OCI-LY3 (cell line): ENCODE results near the gene BMP7.

Experiments
- EZH2phosphoT487 ChIP-seq: fragments of 200-600 bp; shearing (Covaris generic); IDR thresholded peaks from 2 replicates; pipeline ENCODE4 v1.6.1; 2018; ENCODE audit warnings: antibody characterized with exemption, mixed run types, low read depth
- TF ChIP-seq, protein P1 (sequence below): fragments of 200-600, 300-600 bp; sonication (generic); IDR thresholded peaks from 2 replicates; pipeline ENCODE4 v1.5.1; 2014; ENCODE audit warnings: antibody characterized with exemption, low read length, low read depth

DNA sequence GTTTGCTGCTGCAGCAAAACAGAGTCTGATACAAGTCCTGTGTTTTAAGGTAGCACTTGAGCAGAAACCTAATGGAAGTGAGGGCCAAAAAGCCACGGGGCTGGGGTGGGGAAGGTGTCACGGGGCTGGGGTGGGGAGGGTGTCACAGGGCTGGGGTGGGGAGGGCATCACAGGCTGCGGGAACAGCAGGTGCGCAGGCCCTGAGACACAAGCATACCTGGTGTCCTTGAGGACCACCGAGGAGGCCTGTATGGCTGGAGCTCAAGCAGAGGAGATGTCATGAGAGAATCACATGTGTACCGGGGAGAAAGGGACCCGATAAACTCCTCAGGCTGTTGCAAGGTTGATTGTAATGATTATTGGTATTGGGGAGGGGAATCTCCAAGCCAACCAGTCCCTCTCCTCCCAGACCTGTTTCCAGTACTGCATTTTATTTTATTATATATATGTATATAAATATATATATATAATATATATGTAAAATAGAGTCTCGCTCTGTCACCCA lies 49.6 kb upstream of the BMP7 start:
- TF ChIP-seq, protein P1, sequence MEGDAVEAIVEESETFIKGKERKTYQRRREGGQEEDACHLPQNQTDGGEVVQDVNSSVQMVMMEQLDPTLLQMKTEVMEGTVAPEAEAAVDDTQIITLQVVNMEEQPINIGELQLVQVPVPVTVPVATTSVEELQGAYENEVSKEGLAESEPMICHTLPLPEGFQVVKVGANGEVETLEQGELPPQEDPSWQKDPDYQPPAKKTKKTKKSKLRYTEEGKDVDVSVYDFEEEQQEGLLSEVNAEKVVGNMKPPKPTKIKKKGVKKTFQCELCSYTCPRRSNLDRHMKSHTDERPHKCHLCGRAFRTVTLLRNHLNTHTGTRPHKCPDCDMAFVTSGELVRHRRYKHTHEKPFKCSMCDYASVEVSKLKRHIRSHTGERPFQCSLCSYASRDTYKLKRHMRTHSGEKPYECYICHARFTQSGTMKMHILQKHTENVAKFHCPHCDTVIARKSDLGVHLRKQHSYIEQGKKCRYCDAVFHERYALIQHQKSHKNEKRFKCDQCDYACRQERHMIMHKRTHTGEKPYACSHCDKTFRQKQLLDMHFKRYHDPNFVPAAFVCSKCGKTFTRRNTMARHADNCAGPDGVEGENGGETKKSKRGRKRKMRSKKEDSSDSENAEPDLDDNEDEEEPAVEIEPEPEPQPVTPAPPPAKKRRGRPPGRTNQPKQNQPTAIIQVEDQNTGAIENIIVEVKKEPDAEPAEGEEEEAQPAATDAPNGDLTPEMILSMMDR = no peak
- TF ChIP-seq EZH2phosphoT487 = no peak
